Brain microvascular endothelial cell (primary cell): ENCODE data around the gene ZBTB34.

Experiments used
- DNase-seq: peaks from one replicate; pipeline ENCODE4 v3.0.0-alpha.2; 2020
- H3K27ac ChIP-seq: fragments of 250-450 bp; sonication (Bioruptor Pico); 2 replicates; pipeline ENCODE4 v1.5.1; 2020; ENCODE audit warnings: mild to moderate bottlenecking, moderate library complexity
- H3K27me3 ChIP-seq: fragments of 250-450 bp; sonication (Bioruptor Pico); replicated peaks from 2 replicates; pipeline ENCODE4 v1.5.1; 2020; ENCODE audit warnings: mild to moderate bottlenecking
- H3K36me3 ChIP-seq: fragments of 250-450 bp; sonication (Bioruptor Pico); replicated peaks from 2 replicates; pipeline ENCODE4 v1.5.1; 2020; ENCODE audit warnings: mild to moderate bottlenecking
- H3K4me3 ChIP-seq: 2 replicates; pipeline ENCODE4 v1.5.1; 2011; ENCODE audit warnings: low read depth, mild to moderate bottlenecking, control low read depth, low read length, moderate library complexity
- in situ Hi-C: cut with HindIII; loops from 2 replicates; pipeline ENCODE4 v1.10.0; 2017; ENCODE audit warnings: low sequenced_read_pairs, low pct_ligation_motif_present
- TF ChIP-seq, protein P1 (sequence below): IDR thresholded peaks from 2 replicates; pipeline ENCODE4 v1.5.1; 2011; ENCODE audit warnings: low read depth, mild to moderate bottlenecking, moderate library complexity, low read length, control low read depth, inconsistent platforms; ENCODE audit errors: missing control alignments

Gene ZBTB34

DNA sequence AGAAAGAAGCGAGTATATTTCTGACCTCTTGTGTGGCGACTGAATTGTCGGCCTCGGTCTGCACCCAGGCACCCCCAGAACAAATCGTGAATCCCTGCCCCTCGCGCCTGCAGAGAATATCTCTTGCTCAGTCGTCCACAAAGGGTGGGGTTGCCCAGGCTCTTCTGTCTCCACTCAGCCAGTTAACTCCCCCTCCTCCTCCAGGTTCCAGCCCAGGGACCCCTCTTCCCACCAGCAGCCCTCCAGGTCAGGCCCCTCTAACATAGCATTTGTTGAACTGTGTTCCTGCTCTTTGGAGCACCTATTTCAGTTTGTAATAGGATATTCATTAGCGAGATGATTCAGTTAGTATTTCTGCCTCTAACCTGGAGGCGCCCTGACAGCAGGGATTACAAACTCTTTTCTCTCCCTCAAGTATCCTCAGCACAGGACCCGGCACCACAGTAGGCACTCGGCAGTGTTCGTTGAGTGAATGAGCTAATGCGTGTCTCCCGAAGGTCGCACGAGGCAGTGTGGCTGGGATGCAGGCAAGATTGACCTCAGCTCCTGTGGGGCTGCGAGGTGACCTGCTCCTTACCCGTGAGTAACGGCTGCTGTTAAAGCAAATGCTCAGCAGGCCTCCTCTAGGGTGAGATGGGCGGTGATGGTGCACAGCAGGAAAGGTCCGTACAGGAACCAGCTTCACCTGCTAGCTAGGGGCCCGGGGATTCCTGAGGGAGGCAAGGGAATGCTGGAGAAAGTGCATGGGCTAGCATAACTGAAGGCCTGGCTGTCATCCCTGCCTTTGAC is 25.8 kb downstream of the ZBTB34 start:
- TF ChIP-seq, protein P1, sequence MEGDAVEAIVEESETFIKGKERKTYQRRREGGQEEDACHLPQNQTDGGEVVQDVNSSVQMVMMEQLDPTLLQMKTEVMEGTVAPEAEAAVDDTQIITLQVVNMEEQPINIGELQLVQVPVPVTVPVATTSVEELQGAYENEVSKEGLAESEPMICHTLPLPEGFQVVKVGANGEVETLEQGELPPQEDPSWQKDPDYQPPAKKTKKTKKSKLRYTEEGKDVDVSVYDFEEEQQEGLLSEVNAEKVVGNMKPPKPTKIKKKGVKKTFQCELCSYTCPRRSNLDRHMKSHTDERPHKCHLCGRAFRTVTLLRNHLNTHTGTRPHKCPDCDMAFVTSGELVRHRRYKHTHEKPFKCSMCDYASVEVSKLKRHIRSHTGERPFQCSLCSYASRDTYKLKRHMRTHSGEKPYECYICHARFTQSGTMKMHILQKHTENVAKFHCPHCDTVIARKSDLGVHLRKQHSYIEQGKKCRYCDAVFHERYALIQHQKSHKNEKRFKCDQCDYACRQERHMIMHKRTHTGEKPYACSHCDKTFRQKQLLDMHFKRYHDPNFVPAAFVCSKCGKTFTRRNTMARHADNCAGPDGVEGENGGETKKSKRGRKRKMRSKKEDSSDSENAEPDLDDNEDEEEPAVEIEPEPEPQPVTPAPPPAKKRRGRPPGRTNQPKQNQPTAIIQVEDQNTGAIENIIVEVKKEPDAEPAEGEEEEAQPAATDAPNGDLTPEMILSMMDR: no peak
- no peak for DNase-seq
- in situ Hi-C loops: no loop called here
- H3K27ac ChIP-seq: no peak overlapping the region
- no peaks in the 10 kb centered on the region for H3K27me3 ChIP-seq
- no peak overlapping the region for H3K4me3 ChIP-seq
- H3K36me3 ChIP-seq: no peaks in the 10 kb centered on the region

GRCh38 chr9:126886897-126887296 is 26.5 kb downstream of the ZBTB34 start:
- Histone ChIP-seq H3K36me3 (no peaks in the 10 kb centered on the region), H3K4me3 (no peak overlapping the region), H3K27me3 (no peaks in the 10 kb centered on the region), H3K27ac (no peak overlapping the region)
- in situ Hi-C loops: no loop called here
- DNase-seq: no peak
- TF ChIP-seq, protein P1: no peak

- in situ Hi-C loops: no loop called here
- H3K27me3 ChIP-seq: no peaks in the 10 kb centered on the region
- TF ChIP-seq, protein P1: no peak
- no peak for DNase-seq
- H3K27ac ChIP-seq: no peak overlapping the region
- no peaks in the 10 kb centered on the region for H3K36me3 ChIP-seq
- no peak overlapping the region for H3K4me3 ChIP-seq
Observed at GRCh38 chr9:126891676-126892075, 31.2 kb downstream of the ZBTB34 start.

- Histone ChIP-seq H3K36me3 (no peaks in the 10 kb centered on the region), H3K4me3 (no peak overlapping the region), H3K27ac (no peak overlapping the region), H3K27me3 (no peaks in the 10 kb centered on the region)
- TF ChIP-seq, protein P1: peak; percentile 36
- DNase-seq: no peak
- in situ Hi-C loops: no loop called here
Observed at GRCh38 chr9:126893079-126893478, 32.6 kb downstream of the ZBTB34 start.

- no peak for DNase-seq
Observed at GRCh38 chr9:126894052-126894603, 33.7 kb downstream of the ZBTB34 start.

More at GRCh38 chr9:126894052-126894603, 33.7 kb downstream of the ZBTB34 start:
- H3K4me3 ChIP-seq: no peak overlapping the region
- TF ChIP-seq, protein P1: no peak
- H3K36me3 ChIP-seq: no peaks in the 10 kb centered on the region
- no peak overlapping the region for H3K27ac ChIP-seq
- in situ Hi-C loops: no loop called here
- H3K27me3 ChIP-seq: no peaks in the 10 kb centered on the region
